CD14-positive monocyte (primary cell): ENCODE measurements around the gene WDR19. TPM values are rescaled to one million over a fixed set of nuclear protein-coding genes. Genes with fewer than 3 reads are reported as not detected.

Experiments used
- DNase-seq, 3 donors: peaks; one replicate each; pipeline ENCODE4 v3.0.0-alpha.2; 2011 to 2022
- H2AFZ ChIP-seq: 2 replicates; pipeline ENCODE4 v1.6.0; 2012; ENCODE audit warnings: mild to moderate bottlenecking, low read depth, low read length, inconsistent platforms; ENCODE audit not compliant: insufficient read depth, poor library complexity, severe bottlenecking
- H3K27ac ChIP-seq, 2 donors: 1 replicate in 1 of 2; 2 replicates in 1 of 2; pipeline ENCODE4 v1.5.1; 2012 to 2013; ENCODE audit warnings: low read length in 2 of 2, control low read depth in 1 of 2, inconsistent platforms in 1 of 2, low read depth in 1 of 2, mild to moderate bottlenecking in 1 of 2
- H3K27me3 ChIP-seq, 2 donors: one replicate each; pipeline versions ENCODE4 v1.6.0 to v1.6.1; 2011 to 2013; ENCODE audit warnings: low read length in 2 of 2; ENCODE audit not compliant: control insufficient read depth in 2 of 2, insufficient read depth in 2 of 2
- H3K36me3 ChIP-seq, 2 donors: replicated peaks in 1 of 2; 1 replicate in 1 of 2; 2 replicates in 1 of 2; pipeline versions ENCODE4 v1.5.1 to v1.6.1; 2012 to 2013; ENCODE audit warnings: low read length in 2 of 2, control low read depth in 1 of 2, inconsistent platforms in 1 of 2, mild to moderate bottlenecking in 1 of 2; ENCODE audit not compliant: insufficient read depth in 2 of 2, control insufficient read depth in 1 of 2
- H3K4me1 ChIP-seq, 2 donors: 1 replicate in 1 of 2; 2 replicates in 1 of 2; pipeline versions ENCODE4 v1.5.1 to v1.6.1; 2012 to 2013; ENCODE audit warnings: low read length in 2 of 2, control low read depth in 1 of 2, inconsistent platforms in 1 of 2, mild to moderate bottlenecking in 1 of 2, moderate library complexity in 1 of 2; ENCODE audit not compliant: insufficient read depth in 2 of 2, control insufficient read depth in 1 of 2
- H3K4me2 ChIP-seq: replicated peaks from 2 replicates; pipeline ENCODE3; 2012; ENCODE audit warnings: low read length, moderate library complexity, mild to moderate bottlenecking; ENCODE audit not compliant: poor library complexity, severe bottlenecking; ENCODE audit errors: extremely low read depth
- H3K4me3 ChIP-seq, 3 experiments: fragments of 200-600 bp in 1 of 3; sonication (generic) in 1 of 3; replicated peaks in 1 of 3; 1 replicate in 2 of 3; 2 replicates in 1 of 3; pipeline ENCODE4 v1.5.1; 2011 to 2013; ENCODE audit warnings: low read length in 3 of 3, mild to moderate bottlenecking in 3 of 3, control low read depth in 2 of 3, low read depth in 2 of 3, inconsistent platforms in 1 of 3, moderate library complexity in 1 of 3
- H3K79me2 ChIP-seq: 2 replicates; pipeline ENCODE4 v1.6.0; 2012; ENCODE audit warnings: mild to moderate bottlenecking, control low read depth, inconsistent platforms, low read length, moderate library complexity; ENCODE audit not compliant: insufficient read depth
- H3K9ac ChIP-seq: 2 replicates; pipeline ENCODE4 v1.6.0; 2017; ENCODE audit warnings: low read length, mild to moderate bottlenecking; ENCODE audit not compliant: insufficient read depth, poor library complexity, severe bottlenecking
- H3K9me3 ChIP-seq, 2 donors: replicated peaks in 1 of 2; 1 replicate in 1 of 2; 2 replicates in 1 of 2; pipeline versions ENCODE4 v1.5.1 to v1.6.1; 2012 to 2013; ENCODE audit warnings: low read length in 2 of 2, control low read depth in 1 of 2; ENCODE audit not compliant: control insufficient read depth in 1 of 2, insufficient read depth in 1 of 2
- H4K20me1 ChIP-seq: 2 replicates; pipeline ENCODE4 v1.6.0; 2012; ENCODE audit warnings: mild to moderate bottlenecking, low read length, control low read depth, moderate library complexity; ENCODE audit not compliant: insufficient read depth
- H3K27ac Mint-ChIP-seq, 7 donors: one replicate each; pipeline ENCODE4 v1.8.0; 2020; ENCODE audit warnings: mild to moderate bottlenecking in 7 of 7, mixed read lengths in 7 of 7, moderate library complexity in 6 of 7, inconsistent platforms in 2 of 7
- H3K27me3 Mint-ChIP-seq, 3 donors: one replicate each; pipeline ENCODE4 v1.8.0; 2021 to 2022; ENCODE audit warnings: low read depth in 3 of 3, mild to moderate bottlenecking in 3 of 3, mixed read lengths in 3 of 3, moderate library complexity in 3 of 3, inconsistent platforms in 1 of 3
- H3K36me3 Mint-ChIP-seq, 2 donors: one replicate each; pipeline ENCODE4 v1.8.0; 2020; ENCODE audit warnings: mixed read lengths in 2 of 2, inconsistent platforms in 1 of 2, mild to moderate bottlenecking in 1 of 2
- H3K4me1 Mint-ChIP-seq: one replicate; pipeline ENCODE4 v1.8.0; 2020; ENCODE audit warnings: mild to moderate bottlenecking, mixed read lengths
- H3K4me3 Mint-ChIP-seq, 2 donors: one replicate each; pipeline ENCODE4 v1.8.0; 2020; ENCODE audit warnings: mild to moderate bottlenecking in 2 of 2, mixed read lengths in 2 of 2, moderate library complexity in 1 of 2
- H3K9me3 Mint-ChIP-seq, 7 donors: one replicate each; pipeline ENCODE4 v1.8.0; 2020 to 2022; ENCODE audit warnings: mixed read lengths in 7 of 7, mild to moderate bottlenecking in 6 of 7, moderate library complexity in 6 of 7, inconsistent platforms in 2 of 7
- CTCF ChIP-seq: fragments of 200-600 bp; IDR thresholded peaks from one replicate; pipeline ENCODE4 v1.8.0; 2022; ENCODE audit warnings: antibody characterized with exemption, mild to moderate bottlenecking
- WGBS: methylation state at CpG from one replicate; pipeline ENCODE4 v1.1.5; 2013; ENCODE audit warnings: missing lambda C conversion rate; ENCODE audit not compliant: insufficient coverage; 5-methylcytosine and 5-hydroxymethylcytosine counted together
- intact Hi-C, 2 donors: fragments of 100-400 bp; cut with micrococcal nuclease; formaldehyde crosslinking; loops; one replicate each; pipeline versions ENCODE4 v1.15.0 to v1.15.1; 2023
- polyA plus RNA-seq, 3 donors: library from polyadenylated mRNA; depleted of rRNA in 1 of 3; unstranded in 2 of 3; stranded (reverse) in 1 of 3; fragments of 300-500 nt in 2 of 3; fragments of >200 nt in 1 of 3; fragmentation: Illumina TruSeq in 2 of 3; gene quantifications; 1 replicate in 2 of 3; 2 replicates in 1 of 3; pipeline ENCODE4 v1.2.3, GENCODE V29; 2012 to 2021

The WDR19 gene
- polyA plus RNA-seq, 3 donors: 1.7 to 11.4 (median 2.0) TPM

DNA sequence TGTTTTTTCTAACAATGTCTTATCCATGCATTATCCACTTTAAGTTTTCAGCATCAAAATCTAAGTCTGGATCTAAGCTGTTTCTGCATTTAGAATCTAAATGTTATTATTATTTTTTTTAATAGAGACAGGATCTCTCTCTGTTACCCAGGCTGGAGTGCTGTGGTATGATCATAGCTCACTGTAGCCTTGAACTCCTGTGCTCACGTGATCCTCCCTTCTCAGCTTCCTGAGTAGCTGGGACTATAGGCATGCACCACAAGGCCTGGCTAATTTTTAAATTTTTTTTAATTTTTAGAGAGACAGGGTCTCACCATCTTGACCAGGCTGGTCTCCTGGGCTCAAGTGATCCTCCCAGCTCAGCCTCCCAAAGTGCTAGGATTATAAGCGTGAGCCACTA, 52.7 kb downstream of the WDR19 start:
- no peaks in the 10 kb centered on the region for H3K4me1 Mint-ChIP-seq

DNA sequence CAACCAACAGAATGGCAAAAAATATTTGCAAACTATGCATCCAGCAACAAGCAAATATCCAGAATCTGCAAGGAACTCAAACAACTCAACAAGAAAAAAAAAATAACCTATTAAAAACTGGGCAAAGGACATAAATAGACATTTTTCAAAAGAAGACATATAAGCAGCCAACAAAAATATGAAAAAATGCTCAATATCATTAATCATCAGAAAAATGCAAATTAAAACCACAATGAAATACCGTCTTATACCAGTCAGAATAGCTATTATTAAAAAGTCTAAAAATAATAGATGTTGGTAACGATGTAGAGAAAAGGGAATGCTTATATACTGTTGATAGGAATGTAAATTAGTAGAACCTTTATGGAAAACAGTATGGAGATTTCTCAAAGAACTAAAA, 53.4 kb downstream of the WDR19 start:
- Mint-ChIP-seq H3K4me3 (no peak overlapping the region), H3K27me3 (no peaks in the 10 kb centered on the region)
- no CpG with 5 or more reads among the region's 2 CpGs for WGBS

More for the DNA sequence above, 52.7 kb downstream of the WDR19 start:
- intact Hi-C loops: no loop called here
- Histone ChIP-seq H3K9me3 (no peaks in the 10 kb centered on the region), H3K27me3 (no peaks in the 10 kb centered on the region), H3K4me3 (no peak overlapping the region), H3K36me3 (no peaks in the 10 kb centered on the region), H3K27ac (no peak overlapping the region), H3K79me2 (no peaks in the 10 kb centered on the region), H3K4me1 (no peaks in the 10 kb centered on the region), H3K4me2 (no peak overlapping the region), H4K20me1 (no peaks in the 10 kb centered on the region), H3K9ac (no peak overlapping the region), H2AFZ (no peak overlapping the region)
- no peak overlapping the region for H3K27ac Mint-ChIP-seq
- H3K9me3 Mint-ChIP-seq: no peaks in the 10 kb centered on the region
- no peaks in the 10 kb centered on the region for H3K36me3 Mint-ChIP-seq
- no peak for TF ChIP-seq CTCF
- H3K4me3 Mint-ChIP-seq: no peak overlapping the region
- DNase-seq: no peak
- 100% methylated on average over 1 of the region's 2 CpGs for WGBS
- H3K27me3 Mint-ChIP-seq: no peaks in the 10 kb centered on the region

More for the DNA sequence above, 53.4 kb downstream of the WDR19 start:
- H3K36me3 Mint-ChIP-seq: no peaks in the 10 kb centered on the region
- H3K27ac ChIP-seq: no peak overlapping the region
- H3K4me1 ChIP-seq: no peaks in the 10 kb centered on the region
- no peaks in the 10 kb centered on the region for H4K20me1 ChIP-seq
- no peaks in the 10 kb centered on the region for H3K36me3 ChIP-seq
- intact Hi-C loops: no loop called here
- H3K27me3 ChIP-seq: no peaks in the 10 kb centered on the region
- no peaks in the 10 kb centered on the region for H3K79me2 ChIP-seq
- no peak overlapping the region for H3K9ac ChIP-seq
- no peak for TF ChIP-seq CTCF
- no peaks in the 10 kb centered on the region for H3K9me3 ChIP-seq
- DNase-seq: no peak
- H3K27ac Mint-ChIP-seq: no peak overlapping the region
- no peak overlapping the region for H3K4me2 ChIP-seq
- H3K4me3 ChIP-seq: no peak overlapping the region
- H3K9me3 Mint-ChIP-seq: peaks cover 0 to 3% (median 0%) of the 10 kb centered on the region in 7 donors
- H3K4me1 Mint-ChIP-seq: no peaks in the 10 kb centered on the region
- no peak overlapping the region for H2AFZ ChIP-seq
